OCI-LY7 (cell line): Measurements from ENCODE around the gene SYNGR3. TPM values are rescaled to one million over a fixed set of nuclear protein-coding genes. Genes with fewer than 3 reads are reported as not detected.
A peak's percentile ranks its signal among the peaks of the same experiment; 100 is the strongest.

Experiments used
- Bru-seq: library from RNA; stranded (reverse); fragments of 400-500 nt; gene quantifications from one replicate; lab custom pipeline; 2021; lab: Mats Ljungman, UMichigan
- BruChase-seq, 2 experiments: library from RNA; stranded (reverse); fragments of 400-500 nt; gene quantifications; one replicate each; lab custom pipeline; 2021; lab: Mats Ljungman, UMichigan
- BruUV-seq: library from RNA; stranded (reverse); fragments of 400-500 nt; replicated peaks from 2 replicates; lab custom pipeline; 2021; lab: Mats Ljungman, UMichigan
- CTCF ChIA-PET: fragments of 300-600 bp; sonication (Branson Sonifier 250); formaldehyde crosslinking; loops from one replicate; lab custom pipeline; 2022; ENCODE audit warnings: antibody characterized with exemption; ENCODE audit not compliant: unreplicated experiment; lab: Charles Lee
- POLR2A ChIA-PET: fragments of 300-600 bp; sonication (Branson Sonifier 250); formaldehyde crosslinking; loops from one replicate; lab custom pipeline; 2022; ENCODE audit warnings: antibody characterized with exemption; lab: Charles Lee
- DNase-seq: peaks from one replicate; pipeline ENCODE4 v3.0.0-alpha.2; 2015; ENCODE audit warnings: low spot score
- H2AFZ ChIP-seq: fragments of 200-600 bp; sonication (generic), shearing (Covaris generic); 2 replicates; pipeline ENCODE4 v1.6.1; 2014; ENCODE audit warnings: mild to moderate bottlenecking, antibody characterized with exemption, low read length, moderate library complexity
- H3K27ac ChIP-seq: fragments of 200-600 bp; sonication (generic); 2 replicates; pipeline ENCODE4 v1.5.1; 2014; ENCODE audit warnings: mixed run types, low read depth, mild to moderate bottlenecking, moderate library complexity, low read length, inconsistent platforms; ENCODE audit not compliant: poor library complexity, severe bottlenecking
- H3K36me3 ChIP-seq: fragments of 200-600 bp; sonication (generic); 2 replicates; pipeline ENCODE4 v1.6.1; 2014; ENCODE audit warnings: mild to moderate bottlenecking, antibody characterized with exemption, low read length, moderate library complexity, mixed read lengths; ENCODE audit not compliant: insufficient read depth
- H3K4me1 ChIP-seq: fragments of 200-600 bp; sonication (generic); 2 replicates; pipeline ENCODE4 v1.5.1; 2014; ENCODE audit warnings: mild to moderate bottlenecking, low read length; ENCODE audit not compliant: insufficient read depth, poor library complexity, severe bottlenecking
- H3K4me2 ChIP-seq: fragments of 200-600 bp; sonication (generic); 2 replicates; pipeline ENCODE4 v1.6.1; 2014; ENCODE audit warnings: mild to moderate bottlenecking, low read length
- H3K4me3 ChIP-seq: fragments of 200-600 bp; sonication (generic); 2 replicates; pipeline ENCODE4 v1.5.1; 2014; ENCODE audit warnings: mild to moderate bottlenecking, low read depth, low read length; ENCODE audit not compliant: poor library complexity, severe bottlenecking
- H3K79me2 ChIP-seq: fragments of 200-600 bp; sonication (generic); 2 replicates; pipeline ENCODE4 v1.6.1; 2016; ENCODE audit warnings: low read depth, mild to moderate bottlenecking, low read length, moderate library complexity, mixed read lengths; ENCODE audit not compliant: insufficient read depth
- H3K9me2 ChIP-seq: fragments of 200-600 bp; sonication (generic); 2 replicates; pipeline ENCODE4 v1.6.1; 2016; ENCODE audit warnings: mild to moderate bottlenecking, low read length, mixed read lengths; ENCODE audit not compliant: insufficient read depth
- H3K9me3 ChIP-seq: fragments of 200-600 bp; sonication (generic); 2 replicates; pipeline ENCODE4 v1.6.1; 2014; ENCODE audit warnings: mild to moderate bottlenecking, mixed run types, low read length, mixed read lengths
- H4K20me1 ChIP-seq: fragments of 200-600 bp; sonication (generic); 2 replicates; pipeline ENCODE4 v1.6.1; 2014; ENCODE audit warnings: mild to moderate bottlenecking, antibody characterized with exemption, low read length, moderate library complexity, mixed read lengths; ENCODE audit not compliant: insufficient read depth
- CTCF ChIP-seq: fragments of 200-600 bp; sonication (generic); conservative IDR thresholded peaks from 2 replicates; pipeline ENCODE4 v1.5.1; 2014; ENCODE audit warnings: mild to moderate bottlenecking, antibody characterized with exemption, low read length, moderate library complexity, mixed read lengths
- EZH2phosphoT487 ChIP-seq: fragments of 200-600 bp; sonication (generic); IDR thresholded peaks from 2 replicates; pipeline ENCODE4 v1.6.1; 2018; ENCODE audit warnings: low read depth, borderline replicate concordance, mild to moderate bottlenecking, mixed run types, antibody characterized with exemption, low read length, moderate library complexity, mixed read lengths
- intact Hi-C: fragments of 100-400 bp; cut with micrococcal nuclease; formaldehyde crosslinking; loops from one replicate; pipeline ENCODE4 v1.10.0; 2022; ENCODE audit not compliant: unreplicated experiment
- long read RNA-seq: library from polyadenylated mRNA; stranded (forward); transcript quantifications from one replicate; pipeline ENCODE4 v2.0.0, GENCODE V29; 2022
- total RNA-seq, 2 experiments: library from RNA; depleted of rRNA in 1 of 2; stranded (reverse); fragments of >200 nt in 1 of 2; shearing (Covaris generic) in 1 of 2; gene quantifications; 2 replicates each; pipeline ENCODE4 v1.2.3, GENCODE V29; 2014 to 2022

SYNGR3 gene
- total RNA-seq (2014; rRNA removed; shearing (Covaris generic)): 9.0 and 11.1 TPM in 2 replicates
- 10.3 and 12.0 TPM in 2 replicates for total RNA-seq (2022)
- percentile 32 among the genes with signal in this experiment for Bru-seq, nascent RNA
- percentile 40 among the genes with signal in this experiment for BruChase-seq, experiment 1, labeled RNA remaining after a 6-hour chase
- percentile 43 among the genes with signal in this experiment for BruChase-seq, experiment 2, labeled RNA remaining after a 2-hour chase
- long read RNA-seq, transcript SYNGR3-204 (2 exons, 752 nt): major isoform, 30 of 50 reads
- long read RNA-seq, transcript SYNGR3-201 (4 exons, 2,051 nt): minor isoform, 9 of 50 reads
- long read RNA-seq, partial matches to known transcripts: 0 of 50 reads
- long read RNA-seq, other reads (novel, unspliced or antisense): 8 of 50 reads

DNA sequence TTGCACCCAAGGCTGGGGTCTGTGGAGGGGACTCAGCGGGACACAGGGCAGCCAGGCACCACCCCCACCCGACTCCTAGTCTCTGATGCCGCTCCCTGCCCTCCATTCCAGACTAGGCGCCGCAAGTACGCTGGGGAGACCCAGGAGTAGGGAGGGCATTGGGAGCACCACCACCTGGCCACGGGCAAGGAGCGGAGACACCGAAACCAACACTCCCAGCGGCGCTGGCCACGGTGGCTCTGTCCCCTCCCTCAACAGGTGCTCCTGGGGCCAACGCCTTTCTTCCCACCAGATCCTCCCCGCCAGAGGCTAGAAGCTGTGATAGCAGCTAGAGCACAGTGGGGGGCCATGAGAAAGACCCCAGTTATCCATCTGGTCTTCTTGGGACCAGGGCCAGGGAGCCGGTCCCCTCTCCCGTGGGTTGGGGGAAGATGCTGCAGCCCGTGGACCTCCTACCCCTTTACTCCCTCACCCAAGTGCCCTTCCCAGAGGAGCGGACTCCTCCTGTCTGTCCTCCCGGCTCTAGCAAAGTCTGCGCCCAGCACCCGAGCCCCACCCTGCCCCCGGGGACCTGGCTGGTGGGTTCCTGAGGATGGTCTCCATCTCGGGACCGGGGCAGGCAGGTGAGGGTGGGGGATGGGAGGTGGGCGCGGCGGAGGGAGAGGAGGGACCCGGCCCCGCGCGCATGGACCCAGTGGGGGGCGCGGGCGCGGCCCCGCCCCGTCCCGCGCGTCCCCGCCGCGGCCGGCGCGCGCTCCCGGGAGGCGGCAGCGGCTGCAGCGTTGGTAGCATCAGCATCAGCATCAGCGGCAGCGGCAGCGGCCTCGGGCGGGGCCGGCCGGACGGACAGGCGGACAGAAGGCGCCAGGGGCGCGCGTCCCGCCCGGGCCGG is at the start of gene SYNGR3:
TSS of gene SYNGR3 (plus strand) at position 762 of the 892 bp plus-strand sequence. CDS start 133 bp downstream, outside the sequence.
- intact Hi-C loops: no loop called here
- no peaks in the 10 kb centered on the region for H3K79me2 ChIP-seq
- H3K4me2 ChIP-seq: peak within 1 kb of the TSS; percentile 80
- ChIA-PET POLR2A (interaction anchor here (1.9 kb wide), 1 partner anchor 24 kb away, joined by 5 read pairs; the partner anchor contains the start of gene RPS2), CTCF (no interaction called here)
- H2AFZ ChIP-seq: peak within 1 kb of the TSS; percentile 22; the same call in 1 of the 2 replicates
- H3K9me3 ChIP-seq: no peaks in the 10 kb centered on the region
- BruUV-seq: no TSS peak
- peak; percentile 24 for DNase-seq
- TF ChIP-seq EZH2phosphoT487: no peak
- TF ChIP-seq CTCF: no peak
- peaks cover 47% of the 10 kb centered on the region for H3K4me1 ChIP-seq
- peak within 1 kb of the TSS; percentile 50 for H3K27ac ChIP-seq
- H3K36me3 ChIP-seq: peaks cover 12% of the 10 kb centered on the region; the same call in 1 of the 2 replicates
- H4K20me1 ChIP-seq: no peaks in the 10 kb centered on the region
- H3K9me2 ChIP-seq: no peaks in the 10 kb centered on the region
- peak within 1 kb of the TSS; percentile 68 for H3K4me3 ChIP-seq

DNA sequence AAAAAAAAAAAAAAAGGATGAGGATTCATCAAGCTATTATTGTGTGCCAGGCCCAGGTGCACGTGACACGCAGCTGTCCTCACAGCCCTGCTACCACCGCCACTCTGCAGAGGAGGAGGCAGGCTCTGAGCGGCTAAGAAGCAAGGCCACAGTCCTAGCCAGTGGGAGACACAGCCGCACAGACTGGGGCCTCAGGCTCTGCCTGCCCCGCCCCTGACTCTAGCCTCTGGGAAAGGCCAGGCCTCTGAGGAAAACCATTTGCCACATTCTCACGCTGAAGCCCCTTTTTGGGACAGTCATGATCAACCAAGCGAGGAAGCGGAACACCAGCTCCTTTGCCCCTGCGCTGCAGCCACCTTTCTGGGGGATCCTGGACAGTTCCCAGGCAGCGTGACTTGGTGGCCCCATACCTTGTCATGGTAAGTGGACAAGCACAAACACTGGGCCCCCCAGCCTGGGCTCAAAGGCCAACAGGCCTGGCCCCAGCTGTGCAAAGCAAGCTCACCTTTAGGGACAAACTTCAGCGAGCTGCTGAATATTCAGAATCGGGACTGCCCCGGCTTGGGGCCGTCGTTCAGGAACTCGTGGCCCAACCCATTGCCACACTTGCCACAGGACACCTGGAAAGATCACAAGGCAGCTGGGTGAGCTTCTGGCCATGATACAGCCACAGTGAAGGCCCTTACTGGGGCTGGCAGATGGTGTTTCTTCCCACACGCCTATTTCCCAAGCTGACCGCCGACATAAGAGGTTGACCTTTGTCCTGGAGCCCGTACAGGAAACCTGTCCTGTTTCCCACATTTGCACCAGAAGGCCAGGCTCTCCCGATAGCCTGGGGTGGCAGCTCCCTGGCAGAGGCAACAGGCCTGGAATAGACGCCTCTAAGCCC is 49.3 kb upstream of the SYNGR3 start:
- ChIA-PET CTCF (interaction anchor here (0.6 to 1.0 kb wide), 3 partner anchors 32 to 1204 kb away, joined by 3 to 4 read pairs (median 3); no protein-coding TSS in a partner anchor), POLR2A (interaction anchor here (0.7 to 1.3 kb wide), 2 partner anchors 24 to 211 kb away, joined by 4 to 6 read pairs; partner anchors contain the start of gene RPS2)
- Histone ChIP-seq H3K9me2 (no peaks in the 10 kb centered on the region), H2AFZ (no peak overlapping the region), H4K20me1 (no peaks in the 10 kb centered on the region), H3K4me2 (no peak overlapping the region), H3K79me2 (no peaks in the 10 kb centered on the region), H3K27ac (no peak overlapping the region), H3K36me3 (no peaks in the 10 kb centered on the region), H3K4me3 (no peak overlapping the region), H3K9me3 (no peaks in the 10 kb centered on the region), H3K4me1 (peaks cover 18% of the 10 kb centered on the region)
- DNase-seq: no peak
- intact Hi-C loops: loop anchor here (5.0 kb wide), 1 partner anchor 158 kb away; the partner anchor contains the start of genes NUBP2 and SPSB3
- no peak for TF ChIP-seq CTCF
- no TSS peak for BruUV-seq
